Loucy (cell line): Measurements from ENCODE around the gene BAG3.

Experiments used
- H2AFZ ChIP-seq: fragments of 200-600 bp; sonication (generic); 2 replicates; pipeline ENCODE4 v1.6.0; 2016; ENCODE audit warnings: antibody characterized with exemption, mild to moderate bottlenecking, low read length, moderate library complexity
- H3F3A ChIP-seq: fragments of 200-600 bp; 2 replicates; pipeline ENCODE4 v1.6.0; 2016; ENCODE audit warnings: antibody characterized with exemption, low read depth, mild to moderate bottlenecking
- H3K27me3 ChIP-seq: fragments of 200-600 bp; sonication (generic); 2 replicates; pipeline ENCODE4 v1.6.1; 2014; ENCODE audit warnings: low read length, mild to moderate bottlenecking; ENCODE audit not compliant: insufficient read depth, poor library complexity, severe bottlenecking
- H3K36me3 ChIP-seq: fragments of 200-600 bp; sonication (generic); 2 replicates; pipeline ENCODE4 v1.6.1; 2016; ENCODE audit warnings: low read length; ENCODE audit not compliant: insufficient read depth
- H3K4me1 ChIP-seq: fragments of 200-600 bp; sonication (generic); 2 replicates; pipeline ENCODE4 v1.5.1; 2014; ENCODE audit warnings: low read length, mild to moderate bottlenecking; ENCODE audit not compliant: insufficient read depth, poor library complexity, severe bottlenecking
- H3K4me2 ChIP-seq: fragments of 200-600 bp; sonication (generic); 2 replicates; pipeline ENCODE4 v1.6.0; 2014; ENCODE audit warnings: antibody characterized with exemption, low read length, low read depth, mild to moderate bottlenecking; ENCODE audit not compliant: poor library complexity, severe bottlenecking
- H3K4me3 ChIP-seq: fragments of 200-600 bp; sonication (generic); 2 replicates; pipeline ENCODE4 v1.5.1; 2014; ENCODE audit warnings: low read length, mild to moderate bottlenecking, mixed read lengths; ENCODE audit not compliant: poor library complexity, severe bottlenecking
- H3K79me2 ChIP-seq: fragments of 200-600 bp; sonication (generic); 2 replicates; pipeline ENCODE4 v1.6.1; 2014; ENCODE audit warnings: low read length; ENCODE audit not compliant: insufficient read depth
- H3K9ac ChIP-seq: fragments of 200-600 bp; sonication (generic); 2 replicates; pipeline ENCODE4 v1.6.0; 2014; ENCODE audit warnings: mild to moderate bottlenecking, low read depth, low read length, moderate library complexity; ENCODE audit not compliant: poor library complexity, severe bottlenecking
- H3K9me2 ChIP-seq: fragments of 200-600 bp; sonication (generic); replicated peaks from 2 replicates; pipeline ENCODE4 v1.6.1; 2016; ENCODE audit warnings: low read depth, low read length, mixed read lengths
- H3K9me3 ChIP-seq: fragments of 200-600 bp; sonication (generic); 2 replicates; pipeline ENCODE4 v1.6.1; 2014; ENCODE audit warnings: mild to moderate bottlenecking, antibody characterized with exemption, low read length, low read depth; ENCODE audit not compliant: insufficient read depth
- H4K20me1 ChIP-seq: fragments of 200-600 bp; sonication (generic); 2 replicates; pipeline ENCODE4 v1.6.0; 2014; ENCODE audit warnings: antibody characterized with exemption, low read length, mild to moderate bottlenecking; ENCODE audit not compliant: insufficient read depth, poor library complexity, severe bottlenecking
- CTCF ChIP-seq: fragments of 200-600 bp; sonication (generic); conservative IDR thresholded peaks from 2 replicates; pipeline ENCODE4 v1.5.1; 2014; ENCODE audit warnings: mild to moderate bottlenecking, antibody characterized with exemption, low read length
- EZH2phosphoT487 ChIP-seq: fragments of 200-600 bp; IDR thresholded peaks from 2 replicates; pipeline ENCODE4 v1.6.1; 2018; ENCODE audit warnings: antibody characterized with exemption, mild to moderate bottlenecking, moderate library complexity, borderline replicate concordance

BAG3 gene

GRCh38 chr10:119667562-119668328, 16.6 kb downstream of the BAG3 start:
- no peak overlapping the region for H2AFZ ChIP-seq
- H3K9ac ChIP-seq: no peak overlapping the region
- H3K79me2 ChIP-seq: peaks cover 47% of the 10 kb centered on the region; the same call in 1 of the 2 replicates
- no peak overlapping the region for H3K4me3 ChIP-seq
- H3K4me1 ChIP-seq: peaks cover 10% of the 10 kb centered on the region
- no peak overlapping the region for H3K4me2 ChIP-seq
- peaks cover 33% of the 10 kb centered on the region; the same call in 1 of the 2 replicates for H3K36me3 ChIP-seq
- H4K20me1 ChIP-seq: no peaks in the 10 kb centered on the region
- H3K9me3 ChIP-seq: no peaks in the 10 kb centered on the region
- no peak for TF ChIP-seq CTCF
- TF ChIP-seq EZH2phosphoT487: no peak
- H3K9me2 ChIP-seq: no peaks in the 10 kb centered on the region
- no peaks in the 10 kb centered on the region for H3F3A ChIP-seq
- H3K27me3 ChIP-seq: no peaks in the 10 kb centered on the region

GRCh38 chr10:119668461-119668860, 17.3 kb downstream of the BAG3 start:
- no peak overlapping the region for H2AFZ ChIP-seq
- no peak for TF ChIP-seq EZH2phosphoT487
- H3K4me3 ChIP-seq: no peak overlapping the region
- H3K9ac ChIP-seq: no peak overlapping the region
- H3K9me3 ChIP-seq: no peaks in the 10 kb centered on the region
- H3K9me2 ChIP-seq: no peaks in the 10 kb centered on the region
- no peaks in the 10 kb centered on the region for H3F3A ChIP-seq
- no peaks in the 10 kb centered on the region for H4K20me1 ChIP-seq
- H3K36me3 ChIP-seq: peaks cover 40% of the 10 kb centered on the region; the same call in 1 of the 2 replicates
- H3K4me2 ChIP-seq: no peak overlapping the region
- peaks cover 40% of the 10 kb centered on the region; the same call in 1 of the 2 replicates for H3K79me2 ChIP-seq
- H3K4me1 ChIP-seq: peaks cover 10% of the 10 kb centered on the region
- H3K27me3 ChIP-seq: no peaks in the 10 kb centered on the region

GRCh38 chr10:119669331-119669730, 18.2 kb downstream of the BAG3 start:
- Histone ChIP-seq H2AFZ (no peak overlapping the region), H4K20me1 (no peaks in the 10 kb centered on the region), H3K4me2 (no peak overlapping the region), H3K27me3 (no peaks in the 10 kb centered on the region), H3K36me3 (peaks cover 49% of the 10 kb centered on the region; the same call in 1 of the 2 replicates), H3K79me2 (peaks cover 33% of the 10 kb centered on the region; the same call in 1 of the 2 replicates), H3K9me3 (no peaks in the 10 kb centered on the region), H3K4me1 (peaks cover 10% of the 10 kb centered on the region), H3K9ac (no peak overlapping the region), H3K4me3 (no peak overlapping the region), H3K9me2 (no peaks in the 10 kb centered on the region), H3F3A (no peaks in the 10 kb centered on the region)
- TF ChIP-seq CTCF (no peak), EZH2phosphoT487 (no peak)
